GM21360 (cell line): ENCODE data around the gene ACE2.

Experiments used
- ATAC-seq: cut with Tn5 transposase; IDR thresholded peaks from one replicate; pipeline ENCODE4 v1.9.1; 2021; ENCODE audit warnings: mild to moderate bottlenecking, moderate library complexity; ENCODE audit not compliant: unreplicated experiment

ACE2 gene

GRCh38 chrX:15515931-15516330, 84.8 kb downstream of the ACE2 start:
- no peak for ATAC-seq

- ATAC-seq, result no peak
Observed at GRCh38 chrX:15514279-15514678, 86.5 kb downstream of the ACE2 start.

DNA sequence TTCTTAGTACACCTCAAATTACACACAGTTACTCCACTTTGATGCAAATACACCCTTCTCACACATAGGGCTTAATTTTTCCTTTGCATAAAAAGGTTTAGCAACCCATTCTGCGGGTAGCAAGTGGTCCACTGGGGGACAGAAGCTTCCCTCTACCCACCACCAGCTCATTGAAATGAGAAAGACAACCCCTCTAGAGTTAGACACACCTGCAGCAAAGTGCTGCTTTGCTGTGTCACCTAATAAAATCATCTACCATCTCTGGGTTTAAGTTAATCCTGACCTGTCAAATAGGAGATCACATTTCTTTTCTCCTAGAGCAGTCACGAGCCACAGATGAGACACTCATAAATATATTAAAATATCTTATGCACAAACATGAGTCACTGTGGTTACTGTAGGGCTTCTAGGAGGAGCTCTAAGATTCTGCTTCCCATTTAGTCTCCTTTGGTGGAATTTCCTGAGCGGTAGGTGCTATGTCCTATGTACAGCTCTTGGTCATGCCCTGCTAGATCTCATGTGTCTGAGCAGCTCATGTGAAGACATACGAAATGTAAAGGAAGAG, 88.3 kb downstream of the ACE2 start:
- ATAC-seq, result no peak

GRCh38 chrX:15511563-15511962, 89.2 kb downstream of the ACE2 start:
- no peak for ATAC-seq
